HepG2 (cell line): Measurements from ENCODE around the gene R3HDM1. TPM values are rescaled to one million over a fixed set of nuclear protein-coding genes. Genes with fewer than 3 reads are reported as not detected.

Source experiments
- ATAC-seq: fragments of 200-7000 bp; cut with Tn5 transposase; 3 replicates; pipeline ENCODE4 v1.9.1; 2020; ENCODE audit warnings: mild to moderate bottlenecking, moderate library complexity
- BruUV-seq: library from RNA; stranded (reverse); fragments of 400-500 nt; replicated peaks from 2 replicates; lab custom pipeline; 2021; lab: Mats Ljungman, UMichigan
- CTCF ChIA-PET: fragments of 300-600 bp; formaldehyde crosslinking; extraction: SDS; loops from one replicate; lab custom pipeline; 2021; ENCODE audit warnings: low total read pairs, inconsistent platforms, low intra/inter-chr PET ratio; lab: Yijun Ruan, JAX
- POLR2A ChIA-PET: fragments of 350-600 bp; sonication (Branson Sonifier 250); formaldehyde crosslinking; loops from one replicate; lab custom pipeline; 2020; ENCODE audit warnings: antibody characterized with exemption, inconsistent platforms; lab: Yijun Ruan, JAX
- DNase-seq: peaks from one replicate; pipeline ENCODE4 v3.0.0-alpha.2; 2015; ENCODE audit warnings: low spot score
- FAIRE-seq: peaks from 3 replicates; lab custom pipeline; 2011; peaks lifted over from hg19 to GRCh38; lab: Jason Lieb, UNC
- H2AFZ ChIP-seq: one replicate; pipeline ENCODE4 v1.6.1; 2011; ENCODE audit warnings: low read length, inconsistent platforms
- H3K27ac ChIP-seq: fragments of 300-600 bp; 3 replicates; pipeline ENCODE4 v1.8.0; 2011; ENCODE audit warnings: mixed run types, mild to moderate bottlenecking, mixed read lengths, low read length, inconsistent platforms; ENCODE audit not compliant: insufficient read depth; ENCODE audit errors: extremely low read length
- H3K27me3 ChIP-seq, 2 experiments: fragments of 200-600 bp in 1 of 2; 2 replicates in 1 of 2; 3 replicates in 1 of 2; pipeline versions ENCODE4 v1.6.0 to v1.8.0; 2011; ENCODE audit warnings: low read length in 2 of 2, mild to moderate bottlenecking in 2 of 2, moderate library complexity in 2 of 2, inconsistent platforms in 1 of 2; ENCODE audit not compliant: insufficient read depth in 2 of 2, control insufficient read depth in 1 of 2
- H3K36me3 ChIP-seq, 2 experiments: fragments of 200-600 bp in 1 of 2; replicated peaks in 1 of 2; 2 replicates in 1 of 2; 3 replicates in 1 of 2; pipeline versions ENCODE4 v1.5.1 to v1.8.0; 2011; ENCODE audit warnings: low read length in 2 of 2, inconsistent platforms in 1 of 2; ENCODE audit not compliant: insufficient read depth in 2 of 2, control insufficient read depth in 1 of 2
- H3K4me1 ChIP-seq: 2 replicates; pipeline ENCODE4 v1.5.1; 2012; ENCODE audit warnings: low read length, inconsistent platforms; ENCODE audit not compliant: insufficient read depth
- H3K4me2 ChIP-seq: 2 replicates; pipeline ENCODE4 v1.6.0; 2011; ENCODE audit warnings: low read depth, low read length, inconsistent platforms
- H3K4me3 ChIP-seq, 3 experiments: fragments of 200-600 bp in 1 of 3; sonication (generic), shearing (Covaris generic) in 1 of 3; replicated peaks in 1 of 3; 2 replicates each; pipeline ENCODE4 v1.5.1; 2011 to 2016; ENCODE audit warnings: low read length in 3 of 3, inconsistent platforms in 2 of 3, low read depth in 2 of 3, mild to moderate bottlenecking in 2 of 3, control low read depth in 1 of 3, mixed read lengths in 1 of 3; ENCODE audit not compliant: insufficient read depth in 1 of 3
- H3K79me2 ChIP-seq: one replicate; pipeline ENCODE4 v1.6.1; 2011; ENCODE audit warnings: low read length, inconsistent platforms; ENCODE audit not compliant: insufficient read depth
- H3K9ac ChIP-seq: 2 replicates; pipeline ENCODE4 v1.6.0; 2011; ENCODE audit warnings: mild to moderate bottlenecking, low read depth, low read length, inconsistent platforms; ENCODE audit not compliant: insufficient read depth
- H3K9me3 ChIP-seq: 2 replicates; pipeline ENCODE4 v1.5.1; 2012; ENCODE audit warnings: mild to moderate bottlenecking, low read length
- H4K20me1 ChIP-seq: 2 replicates; pipeline ENCODE4 v1.6.0; 2011; ENCODE audit warnings: inconsistent platforms, mild to moderate bottlenecking, low read length, moderate library complexity; ENCODE audit not compliant: insufficient read depth
- GATA4 ChIP-seq: sonication (generic); IDR thresholded peaks from 2 replicates; pipeline ENCODE4 v1.6.1; 2016; ENCODE audit warnings: antibody characterized with exemption, low read depth, borderline replicate concordance
- WGBS: methylation state at CpG from one replicate; pipeline ENCODE4 v1.1.6; 2017; ENCODE audit warnings: low lambda C conversion rate; 5-methylcytosine and 5-hydroxymethylcytosine counted together
- in situ Hi-C: cut with HindIII; loops from 2 replicates; pipeline ENCODE4 v1.10.0; 2017; ENCODE audit warnings: low pct_unique_long_range_greater_than_20kb; ENCODE audit not compliant: extremely low pct_ligation_motif_present
- intact Hi-C: fragments of 100-400 bp; cut with micrococcal nuclease; formaldehyde crosslinking; loops from one replicate; pipeline ENCODE4 v1.10.0; 2022; ENCODE audit not compliant: unreplicated experiment
- polyA plus RNA-seq, 8 experiments: library from polyadenylated mRNA; depleted of rRNA in 3 of 8; stranded (reverse) in 7 of 8; unstranded in 1 of 8; fragments of >200 nt; fragmentation: Illumina TruSeq in 4 of 8; extraction: Trizol in 4 of 8; gene quantifications; 2 replicates each; pipeline versions ENCODE4 v1.2.1 to v1.2.3, GENCODE V29; 2011 to 2016; ENCODE audit warnings: low read depth in 4 of 8, missing spikeins in 1 of 8, mixed read lengths in 1 of 8; ENCODE audit not compliant: insufficient read depth in 1 of 8
- total RNA-seq, 5 experiments: library from RNA; depleted of rRNA; stranded (reverse); fragments of >200 nt; fragmentation: Illumina TruSeq; extraction: Trizol; gene quantifications; 2 replicates each; pipeline ENCODE4 v1.2.3, GENCODE V29; 2016; ENCODE audit warnings: low read depth in 1 of 5
- TF ChIP-seq, protein P1 (sequence below): sonication (generic); formaldehyde crosslinking; IDR thresholded peaks from 2 replicates; pipeline ENCODE4 v1.5.1; 2020; ENCODE audit warnings: missing genetic modification reagents, mild to moderate bottlenecking, borderline replicate concordance
- TF ChIP-seq, protein P2 (sequence below): sonication (generic); formaldehyde crosslinking; IDR thresholded peaks from 2 replicates; pipeline ENCODE4 v1.4.0; 2020; ENCODE audit warnings: missing genetic modification reagents, low read depth, mild to moderate bottlenecking, borderline replicate concordance
- TF ChIP-seq, protein P3 (sequence below): sonication (generic); formaldehyde crosslinking; IDR thresholded peaks from 2 replicates; pipeline ENCODE4 v1.8.1; 2023; ENCODE audit warnings: mild to moderate bottlenecking, missing genetic modification reagents, borderline replicate concordance

The R3HDM1 gene
- total and polyA plus RNA-seq, 2 of the 13 experiments (the other 11 are each of a cell fraction or from before 2014, with no cell fraction given), result 15.7 to 54.3 TPM

DNA sequence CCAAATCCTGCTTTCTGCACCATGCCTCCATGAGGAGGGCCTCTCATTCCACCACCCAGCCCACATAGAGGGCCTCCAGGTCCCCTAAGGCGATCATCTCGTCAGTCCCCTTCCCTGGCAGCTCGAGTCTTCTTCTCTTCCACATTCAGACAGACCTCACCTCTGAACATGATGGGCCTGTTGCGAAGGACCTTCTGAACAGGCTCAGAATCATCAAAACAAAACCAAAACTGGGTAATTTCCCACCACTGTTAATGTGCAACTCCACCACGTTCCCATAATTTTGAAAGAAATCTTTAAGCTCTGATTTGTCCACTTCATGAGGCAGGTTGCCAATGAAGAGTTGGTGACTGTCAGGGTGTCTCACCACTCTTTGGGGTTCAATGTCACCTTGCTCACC is 20.7 kb upstream of the R3HDM1 start:
- BruUV-seq, result no TSS peak
- no peak overlapping the region for H2AFZ ChIP-seq
- no peak for DNase-seq
- no peak overlapping the region for H3K4me3 ChIP-seq
- ATAC-seq, result no peak
- TF ChIP-seq, protein P1, sequence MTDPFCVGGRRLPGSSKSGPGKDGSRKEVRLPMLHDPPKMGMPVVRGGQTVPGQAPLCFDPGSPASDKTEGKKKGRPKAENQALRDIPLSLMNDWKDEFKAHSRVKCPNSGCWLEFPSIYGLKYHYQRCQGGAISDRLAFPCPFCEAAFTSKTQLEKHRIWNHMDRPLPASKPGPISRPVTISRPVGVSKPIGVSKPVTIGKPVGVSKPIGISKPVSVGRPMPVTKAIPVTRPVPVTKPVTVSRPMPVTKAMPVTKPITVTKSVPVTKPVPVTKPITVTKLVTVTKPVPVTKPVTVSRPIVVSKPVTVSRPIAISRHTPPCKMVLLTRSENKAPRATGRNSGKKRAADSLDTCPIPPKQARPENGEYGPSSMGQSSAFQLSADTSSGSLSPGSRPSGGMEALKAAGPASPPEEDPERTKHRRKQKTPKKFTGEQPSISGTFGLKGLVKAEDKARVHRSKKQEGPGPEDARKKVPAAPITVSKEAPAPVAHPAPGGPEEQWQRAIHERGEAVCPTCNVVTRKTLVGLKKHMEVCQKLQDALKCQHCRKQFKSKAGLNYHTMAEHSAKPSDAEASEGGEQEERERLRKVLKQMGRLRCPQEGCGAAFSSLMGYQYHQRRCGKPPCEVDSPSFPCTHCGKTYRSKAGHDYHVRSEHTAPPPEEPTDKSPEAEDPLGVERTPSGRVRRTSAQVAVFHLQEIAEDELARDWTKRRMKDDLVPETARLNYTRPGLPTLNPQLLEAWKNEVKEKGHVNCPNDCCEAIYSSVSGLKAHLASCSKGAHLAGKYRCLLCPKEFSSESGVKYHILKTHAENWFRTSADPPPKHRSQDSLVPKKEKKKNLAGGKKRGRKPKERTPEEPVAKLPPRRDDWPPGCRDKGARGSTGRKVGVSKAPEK (CRISPR knock-in tag), result no peak
- TF ChIP-seq, protein P2, sequence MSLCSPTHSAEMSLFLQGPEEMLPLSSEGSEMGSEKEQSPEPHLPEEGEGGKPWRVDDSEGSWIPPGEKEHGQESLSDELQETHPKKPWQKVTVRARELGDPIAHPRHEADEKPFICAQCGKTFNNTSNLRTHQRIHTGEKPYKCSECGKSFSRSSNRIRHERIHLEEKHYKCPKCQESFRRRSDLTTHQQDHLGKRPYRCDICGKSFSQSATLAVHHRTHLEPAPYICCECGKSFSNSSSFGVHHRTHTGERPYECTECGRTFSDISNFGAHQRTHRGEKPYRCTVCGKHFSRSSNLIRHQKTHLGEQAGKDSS (CRISPR knock-in tag), result no peak
- no peak for TF ChIP-seq GATA4
- TF ChIP-seq, protein P3, sequence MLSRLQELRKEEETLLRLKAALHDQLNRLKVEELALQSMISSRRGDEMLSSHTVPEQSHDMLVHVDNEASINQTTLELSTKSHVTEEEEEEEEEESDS (CRISPR knock-in tag), result no peak
- H3K4me1 ChIP-seq, result peaks cover 23% of the 10 kb centered on the region
- H3K79me2 ChIP-seq, result peaks cover 8% of the 10 kb centered on the region
- H3K27ac ChIP-seq, result peak overlapping the region; percentile 2
- POLR2A ChIA-PET, result interaction anchor here (1.3 kb wide), 1 partner anchor 21 kb away, joined by 3 read pairs; the partner anchor contains the start of genes R3HDM1 and ZRANB3
- no peaks in the 10 kb centered on the region; a peak in 1 of 5 replicates for H3K36me3 ChIP-seq
- no peak for FAIRE-seq
- over 99% methylated on average over 5 of the region's 5 CpGs for WGBS
- CTCF ChIA-PET, result no interaction called here
- no peak overlapping the region for H3K9ac ChIP-seq
- intact Hi-C loops, result no loop called here
- peaks cover 9% of the 10 kb centered on the region; the same call in 1 of the 2 replicates for H3K9me3 ChIP-seq
- no peaks in the 10 kb centered on the region for H3K27me3 ChIP-seq
- H4K20me1 ChIP-seq, result no peaks in the 10 kb centered on the region
- in situ Hi-C loops, result no loop called here
- no peak overlapping the region for H3K4me2 ChIP-seq
